CD14-positive monocyte (primary cell): ENCODE measurements around the gene UBE2E2. TPM values are rescaled to one million over a fixed set of nuclear protein-coding genes. Genes with fewer than 3 reads are reported as not detected.

Source experiments
- DNase-seq, 3 donors: peaks; one replicate each; pipeline ENCODE4 v3.0.0-alpha.2; 2011 to 2022
- H2AFZ ChIP-seq: 2 replicates; pipeline ENCODE4 v1.6.0; 2012; ENCODE audit warnings: mild to moderate bottlenecking, low read depth, low read length, inconsistent platforms; ENCODE audit not compliant: insufficient read depth, poor library complexity, severe bottlenecking
- H3K27ac ChIP-seq, 2 donors: 1 replicate in 1 of 2; 2 replicates in 1 of 2; pipeline ENCODE4 v1.5.1; 2012 to 2013; ENCODE audit warnings: low read length in 2 of 2, control low read depth in 1 of 2, inconsistent platforms in 1 of 2, low read depth in 1 of 2, mild to moderate bottlenecking in 1 of 2
- H3K27me3 ChIP-seq, 2 donors: one replicate each; pipeline versions ENCODE4 v1.6.0 to v1.6.1; 2011 to 2013; ENCODE audit warnings: low read length in 2 of 2; ENCODE audit not compliant: control insufficient read depth in 2 of 2, insufficient read depth in 2 of 2
- H3K36me3 ChIP-seq, 2 donors: replicated peaks in 1 of 2; 1 replicate in 1 of 2; 2 replicates in 1 of 2; pipeline versions ENCODE4 v1.5.1 to v1.6.1; 2012 to 2013; ENCODE audit warnings: low read length in 2 of 2, control low read depth in 1 of 2, inconsistent platforms in 1 of 2, mild to moderate bottlenecking in 1 of 2; ENCODE audit not compliant: insufficient read depth in 2 of 2, control insufficient read depth in 1 of 2
- H3K4me1 ChIP-seq, 2 donors: 1 replicate in 1 of 2; 2 replicates in 1 of 2; pipeline versions ENCODE4 v1.5.1 to v1.6.1; 2012 to 2013; ENCODE audit warnings: low read length in 2 of 2, control low read depth in 1 of 2, inconsistent platforms in 1 of 2, mild to moderate bottlenecking in 1 of 2, moderate library complexity in 1 of 2; ENCODE audit not compliant: insufficient read depth in 2 of 2, control insufficient read depth in 1 of 2
- H3K4me2 ChIP-seq: replicated peaks from 2 replicates; pipeline ENCODE3; 2012; ENCODE audit warnings: low read length, moderate library complexity, mild to moderate bottlenecking; ENCODE audit not compliant: poor library complexity, severe bottlenecking; ENCODE audit errors: extremely low read depth
- H3K4me3 ChIP-seq, 3 experiments: fragments of 200-600 bp in 1 of 3; sonication (generic) in 1 of 3; replicated peaks in 1 of 3; 1 replicate in 2 of 3; 2 replicates in 1 of 3; pipeline ENCODE4 v1.5.1; 2011 to 2013; ENCODE audit warnings: low read length in 3 of 3, mild to moderate bottlenecking in 3 of 3, control low read depth in 2 of 3, low read depth in 2 of 3, inconsistent platforms in 1 of 3, moderate library complexity in 1 of 3
- H3K79me2 ChIP-seq: 2 replicates; pipeline ENCODE4 v1.6.0; 2012; ENCODE audit warnings: mild to moderate bottlenecking, control low read depth, inconsistent platforms, low read length, moderate library complexity; ENCODE audit not compliant: insufficient read depth
- H3K9ac ChIP-seq: 2 replicates; pipeline ENCODE4 v1.6.0; 2017; ENCODE audit warnings: low read length, mild to moderate bottlenecking; ENCODE audit not compliant: insufficient read depth, poor library complexity, severe bottlenecking
- H3K9me3 ChIP-seq, 2 donors: replicated peaks in 1 of 2; 1 replicate in 1 of 2; 2 replicates in 1 of 2; pipeline versions ENCODE4 v1.5.1 to v1.6.1; 2012 to 2013; ENCODE audit warnings: low read length in 2 of 2, control low read depth in 1 of 2; ENCODE audit not compliant: control insufficient read depth in 1 of 2, insufficient read depth in 1 of 2
- H4K20me1 ChIP-seq: 2 replicates; pipeline ENCODE4 v1.6.0; 2012; ENCODE audit warnings: mild to moderate bottlenecking, low read length, control low read depth, moderate library complexity; ENCODE audit not compliant: insufficient read depth
- H3K27ac Mint-ChIP-seq, 7 donors: one replicate each; pipeline ENCODE4 v1.8.0; 2020; ENCODE audit warnings: mild to moderate bottlenecking in 7 of 7, mixed read lengths in 7 of 7, moderate library complexity in 6 of 7, inconsistent platforms in 2 of 7
- H3K27me3 Mint-ChIP-seq, 3 donors: one replicate each; pipeline ENCODE4 v1.8.0; 2021 to 2022; ENCODE audit warnings: low read depth in 3 of 3, mild to moderate bottlenecking in 3 of 3, mixed read lengths in 3 of 3, moderate library complexity in 3 of 3, inconsistent platforms in 1 of 3
- H3K36me3 Mint-ChIP-seq, 2 donors: one replicate each; pipeline ENCODE4 v1.8.0; 2020; ENCODE audit warnings: mixed read lengths in 2 of 2, inconsistent platforms in 1 of 2, mild to moderate bottlenecking in 1 of 2
- H3K4me1 Mint-ChIP-seq: one replicate; pipeline ENCODE4 v1.8.0; 2020; ENCODE audit warnings: mild to moderate bottlenecking, mixed read lengths
- H3K4me3 Mint-ChIP-seq, 2 donors: one replicate each; pipeline ENCODE4 v1.8.0; 2020; ENCODE audit warnings: mild to moderate bottlenecking in 2 of 2, mixed read lengths in 2 of 2, moderate library complexity in 1 of 2
- H3K9me3 Mint-ChIP-seq, 7 donors: one replicate each; pipeline ENCODE4 v1.8.0; 2020 to 2022; ENCODE audit warnings: mixed read lengths in 7 of 7, mild to moderate bottlenecking in 6 of 7, moderate library complexity in 6 of 7, inconsistent platforms in 2 of 7
- WGBS: methylation state at CpG from one replicate; pipeline ENCODE4 v1.1.5; 2013; ENCODE audit warnings: missing lambda C conversion rate; ENCODE audit not compliant: insufficient coverage; 5-methylcytosine and 5-hydroxymethylcytosine counted together
- intact Hi-C, 2 donors: fragments of 100-400 bp; cut with micrococcal nuclease; formaldehyde crosslinking; loops; one replicate each; pipeline versions ENCODE4 v1.15.0 to v1.15.1; 2023
- polyA plus RNA-seq, 3 donors: library from polyadenylated mRNA; depleted of rRNA in 1 of 3; unstranded in 2 of 3; stranded (reverse) in 1 of 3; fragments of 300-500 nt in 2 of 3; fragments of >200 nt in 1 of 3; fragmentation: Illumina TruSeq in 2 of 3; gene quantifications; 1 replicate in 2 of 3; 2 replicates in 1 of 3; pipeline ENCODE4 v1.2.3, GENCODE V29; 2012 to 2021
- TF ChIP-seq, protein P1 (sequence below): fragments of 200-600 bp; IDR thresholded peaks from one replicate; pipeline ENCODE4 v1.8.0; 2022; ENCODE audit warnings: antibody characterized with exemption, mild to moderate bottlenecking

UBE2E2 gene
- polyA plus RNA-seq, 3 donors, result 25.8 to 78.0 (median 66.3) TPM

DNA sequence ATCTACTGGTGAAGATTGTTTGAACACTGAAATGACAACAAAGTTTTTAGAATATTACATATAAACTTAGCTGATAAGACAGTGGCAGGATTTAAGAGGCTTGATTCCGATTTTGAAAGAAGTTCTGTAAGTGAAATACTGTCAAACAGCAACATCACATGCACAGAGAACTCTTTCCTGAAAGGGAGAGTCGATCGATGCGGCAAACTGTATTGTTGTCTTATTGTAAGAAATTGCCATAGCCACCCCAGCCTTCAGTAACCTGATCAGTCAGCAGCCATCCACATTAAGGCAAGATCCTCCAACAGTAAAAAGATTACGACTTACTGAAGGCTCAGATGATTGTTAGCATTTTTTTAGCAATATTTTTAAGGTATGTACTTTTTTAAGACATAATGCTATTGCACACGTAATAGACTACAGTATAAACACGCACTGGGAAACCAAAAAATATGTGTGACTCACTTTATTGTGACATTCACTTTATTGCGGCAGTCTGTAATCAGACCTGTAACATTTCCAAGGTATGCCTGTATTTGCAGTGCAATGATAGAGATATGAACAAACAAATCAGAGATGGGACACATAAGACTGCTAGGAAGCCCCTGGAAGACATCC lies 377.1 kb downstream of the UBE2E2 start:
- Histone ChIP-seq H3K79me2 (no peaks in the 10 kb centered on the region), H3K27ac (no peak overlapping the region), H3K4me3 (no peak overlapping the region), H3K9ac (no peak overlapping the region), H3K27me3 (no peaks in the 10 kb centered on the region), H4K20me1 (no peaks in the 10 kb centered on the region), H3K4me2 (no peak overlapping the region), H3K36me3 (no peaks in the 10 kb centered on the region), H3K9me3 (no peaks in the 10 kb centered on the region), H2AFZ (no peak overlapping the region), H3K4me1 (no peaks in the 10 kb centered on the region)
- DNase-seq, result no peak
- no peak overlapping the region for H3K4me3 Mint-ChIP-seq
- peaks cover 0 to 1% (median 0%) of the 10 kb centered on the region in 3 donors for H3K27me3 Mint-ChIP-seq
- TF ChIP-seq, protein P1, sequence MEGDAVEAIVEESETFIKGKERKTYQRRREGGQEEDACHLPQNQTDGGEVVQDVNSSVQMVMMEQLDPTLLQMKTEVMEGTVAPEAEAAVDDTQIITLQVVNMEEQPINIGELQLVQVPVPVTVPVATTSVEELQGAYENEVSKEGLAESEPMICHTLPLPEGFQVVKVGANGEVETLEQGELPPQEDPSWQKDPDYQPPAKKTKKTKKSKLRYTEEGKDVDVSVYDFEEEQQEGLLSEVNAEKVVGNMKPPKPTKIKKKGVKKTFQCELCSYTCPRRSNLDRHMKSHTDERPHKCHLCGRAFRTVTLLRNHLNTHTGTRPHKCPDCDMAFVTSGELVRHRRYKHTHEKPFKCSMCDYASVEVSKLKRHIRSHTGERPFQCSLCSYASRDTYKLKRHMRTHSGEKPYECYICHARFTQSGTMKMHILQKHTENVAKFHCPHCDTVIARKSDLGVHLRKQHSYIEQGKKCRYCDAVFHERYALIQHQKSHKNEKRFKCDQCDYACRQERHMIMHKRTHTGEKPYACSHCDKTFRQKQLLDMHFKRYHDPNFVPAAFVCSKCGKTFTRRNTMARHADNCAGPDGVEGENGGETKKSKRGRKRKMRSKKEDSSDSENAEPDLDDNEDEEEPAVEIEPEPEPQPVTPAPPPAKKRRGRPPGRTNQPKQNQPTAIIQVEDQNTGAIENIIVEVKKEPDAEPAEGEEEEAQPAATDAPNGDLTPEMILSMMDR, result no peak
- WGBS, result 100% methylated on average over 1 of the region's 8 CpGs
- intact Hi-C loops, result no loop called here
- H3K27ac Mint-ChIP-seq, result no peak overlapping the region
- H3K36me3 Mint-ChIP-seq, result peaks cover 0 to 4% of the 10 kb centered on the region in 2 donors
- H3K4me1 Mint-ChIP-seq, result no peaks in the 10 kb centered on the region
- H3K9me3 Mint-ChIP-seq, result peaks cover 0 to 13% (median 3%) of the 10 kb centered on the region in 7 donors

DNA sequence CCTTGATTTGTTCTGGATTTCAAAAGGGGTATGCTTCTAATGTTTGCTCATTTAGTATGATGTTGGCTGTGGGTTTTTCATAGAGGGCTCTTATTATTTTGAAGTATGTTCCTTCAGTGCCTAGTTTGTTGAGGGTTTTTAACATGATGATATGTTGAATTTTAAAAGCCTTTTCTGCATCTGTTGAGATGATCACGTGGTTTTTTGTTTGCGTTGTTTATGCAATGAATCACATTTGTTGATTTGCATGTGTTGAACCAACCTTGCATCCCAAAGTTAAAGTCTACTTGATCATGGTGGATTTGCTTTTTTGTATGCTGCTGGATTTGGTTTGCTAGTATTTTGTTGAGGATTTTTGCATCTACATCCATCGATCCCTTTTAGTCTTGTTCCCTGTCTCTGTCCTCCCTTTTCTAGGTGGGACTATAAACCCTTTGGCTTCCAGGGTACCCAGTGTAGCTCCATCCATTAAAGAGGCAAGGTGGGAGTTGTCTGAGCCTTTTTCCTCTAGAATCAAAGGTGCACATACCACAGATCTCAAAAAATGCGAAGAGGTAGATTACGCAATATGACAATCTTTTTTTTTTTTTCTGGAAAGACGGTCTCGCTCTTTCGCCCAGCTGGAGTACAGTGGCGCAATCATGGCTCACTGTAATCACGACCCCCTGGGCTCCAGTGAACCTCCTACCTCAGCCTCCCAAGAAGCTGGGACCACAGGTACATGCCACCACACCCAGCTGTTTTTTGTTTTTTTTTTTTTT lies 381.0 kb downstream of the UBE2E2 start:
- peaks cover 0 to 10% (median 3%) of the 10 kb centered on the region in 7 donors for H3K9me3 Mint-ChIP-seq
- Histone ChIP-seq H3K79me2 (no peaks in the 10 kb centered on the region), H3K27ac (no peak overlapping the region), H4K20me1 (no peaks in the 10 kb centered on the region), H3K9me3 (no peaks in the 10 kb centered on the region), H3K4me3 (no peak overlapping the region), H3K4me1 (no peaks in the 10 kb centered on the region), H3K27me3 (no peaks in the 10 kb centered on the region), H3K4me2 (no peak overlapping the region), H2AFZ (no peak overlapping the region), H3K36me3 (no peaks in the 10 kb centered on the region), H3K9ac (no peak overlapping the region)
- TF ChIP-seq, protein P1, result no peak
- H3K4me3 Mint-ChIP-seq, result no peak overlapping the region
- H3K4me1 Mint-ChIP-seq, result no peaks in the 10 kb centered on the region
- intact Hi-C loops, result no loop called here
- peaks cover 0 to 8% of the 10 kb centered on the region in 2 donors for H3K36me3 Mint-ChIP-seq
- H3K27me3 Mint-ChIP-seq, result peaks cover 0 to 3% (median 0%) of the 10 kb centered on the region in 3 donors
- H3K27ac Mint-ChIP-seq, result no peak overlapping the region
- DNase-seq, result no peak
- 71% methylated on average over 7 of the region's 10 CpGs for WGBS
